OCI-LY3 (cell line): ENCODE results near the gene RNFT2.

Experiments
- CTCF ChIP-seq: fragments of 200-600, 300-600 bp; sonication (generic); IDR thresholded peaks from 2 replicates; pipeline ENCODE4 v1.5.1; 2014; ENCODE audit warnings: antibody characterized with exemption, low read length, low read depth
- EZH2phosphoT487 ChIP-seq: fragments of 200-600 bp; shearing (Covaris generic); IDR thresholded peaks from 2 replicates; pipeline ENCODE4 v1.6.1; 2018; ENCODE audit warnings: antibody characterized with exemption, mixed run types, low read depth

- no peak for TF ChIP-seq CTCF
- no peak for TF ChIP-seq EZH2phosphoT487
Measured at GRCh38 chr12:116779597-116779996, 41.5 kb downstream of the RNFT2 start.
